NCI-H1436 (cell line): Measurements from ENCODE around the gene VPS13C.
A peak's percentile ranks its signal among the peaks of the same experiment; 100 is the strongest.

Source experiments
- DNase-seq: peaks from one replicate; lab custom pipeline; 2025; lab: John Stamatoyannopoulos, UW

Gene VPS13C

GRCh38 chr15:62060113-62060895 is at the start of gene VPS13C:
Gene VPS13C (minus strand): TSS chr15:62060447. CDS start chr15:62060374, 73 bp downstream.
- DNase-seq: peak; percentile 87

GRCh38 chr15:62109437-62109836 is 49.2 kb upstream of the VPS13C start:
- no peak for DNase-seq

GRCh38 chr15:62108411-62108810 is 48.2 kb upstream of the VPS13C start:
- no peak for DNase-seq

- DNase-seq: no peak
Measured at GRCh38 chr15:62107571-62108121, 47.4 kb upstream of the VPS13C start.

GRCh38 chr15:62106096-62106495 is 45.8 kb upstream of the VPS13C start:
- DNase-seq: no peak

- DNase-seq: no peak
Measured at GRCh38 chr15:62105266-62105665, 45.0 kb upstream of the VPS13C start.

- DNase-seq: no peak
Measured at GRCh38 chr15:62104846-62105245, 44.6 kb upstream of the VPS13C start.

GRCh38 chr15:62104401-62104800 is 44.2 kb upstream of the VPS13C start:
- no peak for DNase-seq

- no peak for DNase-seq
Measured at GRCh38 chr15:62103431-62103830, 43.2 kb upstream of the VPS13C start.

GRCh38 chr15:62099094-62099601 is 38.9 kb upstream of the VPS13C start:
- no peak for DNase-seq

GRCh38 chr15:62094388-62094787 is 34.1 kb upstream of the VPS13C start:
- DNase-seq: no peak

GRCh38 chr15:62093809-62094208 is 33.6 kb upstream of the VPS13C start:
- no peak for DNase-seq

- DNase-seq: no peak
Measured at GRCh38 chr15:62090988-62091387, 30.7 kb upstream of the VPS13C start.

GRCh38 chr15:62089616-62090015 is 29.4 kb upstream of the VPS13C start:
- DNase-seq: no peak

GRCh38 chr15:62088353-62088693 is 28.1 kb upstream of the VPS13C start:
- no peak for DNase-seq

- DNase-seq: no peak
Measured at GRCh38 chr15:62087671-62088352, 27.6 kb upstream of the VPS13C start.

GRCh38 chr15:62085740-62086139 is 25.5 kb upstream of the VPS13C start:
- DNase-seq: no peak

- no peak for DNase-seq
Measured at GRCh38 chr15:62083194-62084154, 23.2 kb upstream of the VPS13C start.

- no peak for DNase-seq
Measured at GRCh38 chr15:62079594-62079993, 19.3 kb upstream of the VPS13C start.

GRCh38 chr15:62075595-62076277 is 15.5 kb upstream of the VPS13C start:
- DNase-seq: no peak

GRCh38 chr15:62071711-62072308 is 11.6 kb upstream of the VPS13C start:
- DNase-seq: peak; percentile 28
